Measurements from ENCODE around the gene CCDC18. TPM values are rescaled to one million over a fixed set of nuclear protein-coding genes. Genes with fewer than 3 reads are reported as not detected.
A peak's percentile ranks its signal among the peaks of the same experiment; 100 is the strongest.

CCDC18 gene
- total and polyA plus RNA-seq, 2 experiments from 2014 or later = 16.3 to 47.9 TPM

DNA sequence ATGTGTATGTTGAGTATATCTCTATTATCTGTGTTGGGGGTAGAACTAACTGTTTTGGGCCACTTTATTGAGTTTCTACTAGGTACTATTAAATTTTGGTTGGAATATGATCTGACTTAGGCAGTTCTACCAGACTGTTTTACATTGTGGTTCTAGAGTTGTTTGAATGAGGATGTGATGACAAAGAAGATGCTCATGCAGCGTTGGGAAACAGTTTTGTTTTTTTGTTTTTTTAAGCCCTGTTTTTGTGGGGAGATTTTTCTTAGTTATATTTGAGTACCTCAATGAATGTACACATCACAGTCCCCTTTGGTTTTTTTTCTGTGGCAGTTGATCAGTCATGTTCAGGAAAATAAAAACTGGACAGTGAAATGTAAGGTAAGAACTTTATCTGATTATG is 40.4 kb upstream of the CCDC18 start:
- H3K36me3 ChIP-seq (ENCODE audit: insufficient read depth) = peaks cover 38% of the 10 kb centered on the region
- H2AFZ ChIP-seq = no peak overlapping the region
- H3K27ac ChIP-seq (ENCODE audit: low read depth) = peak overlapping the region; percentile 18; the same call in 1 of the 2 replicates
- no peaks in the 10 kb centered on the region for H3K27me3 ChIP-seq (ENCODE audit: insufficient read depth)
- no peaks in the 10 kb centered on the region for H3K4me1 ChIP-seq (ENCODE audit: insufficient read depth)
- TF ChIP-seq, protein P1, sequence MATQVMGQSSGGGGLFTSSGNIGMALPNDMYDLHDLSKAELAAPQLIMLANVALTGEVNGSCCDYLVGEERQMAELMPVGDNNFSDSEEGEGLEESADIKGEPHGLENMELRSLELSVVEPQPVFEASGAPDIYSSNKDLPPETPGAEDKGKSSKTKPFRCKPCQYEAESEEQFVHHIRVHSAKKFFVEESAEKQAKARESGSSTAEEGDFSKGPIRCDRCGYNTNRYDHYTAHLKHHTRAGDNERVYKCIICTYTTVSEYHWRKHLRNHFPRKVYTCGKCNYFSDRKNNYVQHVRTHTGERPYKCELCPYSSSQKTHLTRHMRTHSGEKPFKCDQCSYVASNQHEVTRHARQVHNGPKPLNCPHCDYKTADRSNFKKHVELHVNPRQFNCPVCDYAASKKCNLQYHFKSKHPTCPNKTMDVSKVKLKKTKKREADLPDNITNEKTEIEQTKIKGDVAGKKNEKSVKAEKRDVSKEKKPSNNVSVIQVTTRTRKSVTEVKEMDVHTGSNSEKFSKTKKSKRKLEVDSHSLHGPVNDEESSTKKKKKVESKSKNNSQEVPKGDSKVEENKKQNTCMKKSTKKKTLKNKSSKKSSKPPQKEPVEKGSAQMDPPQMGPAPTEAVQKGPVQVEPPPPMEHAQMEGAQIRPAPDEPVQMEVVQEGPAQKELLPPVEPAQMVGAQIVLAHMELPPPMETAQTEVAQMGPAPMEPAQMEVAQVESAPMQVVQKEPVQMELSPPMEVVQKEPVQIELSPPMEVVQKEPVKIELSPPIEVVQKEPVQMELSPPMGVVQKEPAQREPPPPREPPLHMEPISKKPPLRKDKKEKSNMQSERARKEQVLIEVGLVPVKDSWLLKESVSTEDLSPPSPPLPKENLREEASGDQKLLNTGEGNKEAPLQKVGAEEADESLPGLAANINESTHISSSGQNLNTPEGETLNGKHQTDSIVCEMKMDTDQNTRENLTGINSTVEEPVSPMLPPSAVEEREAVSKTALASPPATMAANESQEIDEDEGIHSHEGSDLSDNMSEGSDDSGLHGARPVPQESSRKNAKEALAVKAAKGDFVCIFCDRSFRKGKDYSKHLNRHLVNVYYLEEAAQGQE (IDR thresholded peaks at IDR 0.05; ENCODE audit: unreplicated experiment) = no peak
- TF ChIP-seq EZH2phosphoT487 (IDR thresholded peaks at IDR 0.05; ENCODE audit: unreplicated experiment) = no peak
- no peak for TF ChIP-seq ZNF331 (CRISPR knock-in tag; IDR thresholded peaks at IDR 0.05; ENCODE audit: low read depth)
- TF ChIP-seq, protein P2, sequence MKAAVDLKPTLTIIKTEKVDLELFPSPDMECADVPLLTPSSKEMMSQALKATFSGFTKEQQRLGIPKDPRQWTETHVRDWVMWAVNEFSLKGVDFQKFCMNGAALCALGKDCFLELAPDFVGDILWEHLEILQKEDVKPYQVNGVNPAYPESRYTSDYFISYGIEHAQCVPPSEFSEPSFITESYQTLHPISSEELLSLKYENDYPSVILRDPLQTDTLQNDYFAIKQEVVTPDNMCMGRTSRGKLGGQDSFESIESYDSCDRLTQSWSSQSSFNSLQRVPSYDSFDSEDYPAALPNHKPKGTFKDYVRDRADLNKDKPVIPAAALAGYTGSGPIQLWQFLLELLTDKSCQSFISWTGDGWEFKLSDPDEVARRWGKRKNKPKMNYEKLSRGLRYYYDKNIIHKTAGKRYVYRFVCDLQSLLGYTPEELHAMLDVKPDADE (IDR thresholded peaks at IDR 0.05) = no peak
- no peak for TF ChIP-seq JUNB (IDR thresholded peaks at IDR 0.05; ENCODE audit: unreplicated experiment)
- no peak for TF ChIP-seq CREB1 (CRISPR knock-in tag; IDR thresholded peaks at IDR 0.05; ENCODE audit: low read depth)
- no peak overlapping the region for H3K4me3 ChIP-seq
- Mint-ChIP-seq H3K36me3 (ENCODE audit: low read depth) (peaks cover 60% of the 10 kb centered on the region), H3K4me1 (no peaks in the 10 kb centered on the region; the same call in 2 of the 3 replicates), H3K27me3 (ENCODE audit: insufficient read depth, low read depth, poor library complexity) (no peaks in the 10 kb centered on the region), H3K27ac (no peak overlapping the region), H3K9me3 (no peaks in the 10 kb centered on the region), H3K4me3 (no peak overlapping the region)
- H3K9me2 ChIP-seq (ENCODE audit: insufficient read depth) = no peaks in the 10 kb centered on the region
- H3K79me2 ChIP-seq (replicated peaks; ENCODE audit: insufficient read depth) = peaks cover 9% of the 10 kb centered on the region
- no peaks in the 10 kb centered on the region; the same call in 1 of the 2 replicates for H3F3A ChIP-seq (replicated peaks; ENCODE audit: low read depth)
- ATAC-seq (no peak), DNase-seq (ENCODE audit: low spot score) (no peak)
- peaks cover 9% of the 10 kb centered on the region; the same call in 1 of the 2 replicates for H4K20me1 ChIP-seq (replicated peaks; ENCODE audit: insufficient read depth)
- H3K4me2 ChIP-seq = no peak overlapping the region

DNA sequence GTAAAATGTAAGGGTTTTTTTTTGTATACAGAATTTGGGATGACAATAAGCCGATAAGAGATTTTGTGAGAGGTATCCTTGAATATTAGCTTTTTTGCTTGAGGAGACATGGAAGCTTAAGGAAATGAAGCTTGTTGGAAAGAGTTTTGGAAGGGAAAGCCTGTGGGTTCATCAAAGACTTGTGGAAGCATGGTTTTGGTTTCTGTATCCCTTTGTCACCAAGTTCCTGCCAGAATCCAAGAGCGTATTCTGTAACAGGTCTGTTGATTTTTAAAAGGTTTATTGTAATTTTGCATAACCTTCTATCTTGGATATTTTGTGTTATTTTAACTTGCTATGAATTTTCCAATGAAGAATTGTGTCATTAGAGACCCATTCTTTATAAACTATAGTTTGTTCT is 38.4 kb upstream of the CCDC18 start:
- no peaks in the 10 kb centered on the region; the same call in 2 of the 3 replicates for H3K4me1 Mint-ChIP-seq
- Histone ChIP-seq H3K9me2 (ENCODE audit: insufficient read depth) (no peaks in the 10 kb centered on the region), H3K36me3 (ENCODE audit: insufficient read depth) (peaks cover 18% of the 10 kb centered on the region), H3K79me2 (replicated peaks; ENCODE audit: insufficient read depth) (peaks cover 6% of the 10 kb centered on the region), H3K27ac (ENCODE audit: low read depth) (no peak overlapping the region), H2AFZ (no peak overlapping the region), H3K27me3 (ENCODE audit: insufficient read depth) (no peaks in the 10 kb centered on the region), H3K4me2 (no peak overlapping the region), H4K20me1 (replicated peaks; ENCODE audit: insufficient read depth) (peaks cover 9% of the 10 kb centered on the region; the same call in 1 of the 2 replicates), H3K4me3 (no peak overlapping the region), H3K4me1 (ENCODE audit: insufficient read depth) (no peaks in the 10 kb centered on the region), H3F3A (replicated peaks; ENCODE audit: low read depth) (no peaks in the 10 kb centered on the region; the same call in 1 of the 2 replicates)
- no peaks in the 10 kb centered on the region; the same call in 2 of the 3 replicates for H3K9me3 Mint-ChIP-seq
- H3K4me3 Mint-ChIP-seq = no peak overlapping the region
- DNase-seq (ENCODE audit: low spot score) (no peak), ATAC-seq (no peak)
- peaks cover 42% of the 10 kb centered on the region for H3K36me3 Mint-ChIP-seq (ENCODE audit: low read depth)
- H3K27ac Mint-ChIP-seq = 0 out of 2 replicates have a peak overlapping the region, but pooled peaks have one; percentile 65
- peaks cover 2% of the 10 kb centered on the region for H3K27me3 Mint-ChIP-seq (ENCODE audit: insufficient read depth, low read depth, poor library complexity)
- TF ChIP-seq, protein P1 (IDR thresholded peaks at IDR 0.05; ENCODE audit: unreplicated experiment) = no peak
- TF ChIP-seq, protein P3, sequence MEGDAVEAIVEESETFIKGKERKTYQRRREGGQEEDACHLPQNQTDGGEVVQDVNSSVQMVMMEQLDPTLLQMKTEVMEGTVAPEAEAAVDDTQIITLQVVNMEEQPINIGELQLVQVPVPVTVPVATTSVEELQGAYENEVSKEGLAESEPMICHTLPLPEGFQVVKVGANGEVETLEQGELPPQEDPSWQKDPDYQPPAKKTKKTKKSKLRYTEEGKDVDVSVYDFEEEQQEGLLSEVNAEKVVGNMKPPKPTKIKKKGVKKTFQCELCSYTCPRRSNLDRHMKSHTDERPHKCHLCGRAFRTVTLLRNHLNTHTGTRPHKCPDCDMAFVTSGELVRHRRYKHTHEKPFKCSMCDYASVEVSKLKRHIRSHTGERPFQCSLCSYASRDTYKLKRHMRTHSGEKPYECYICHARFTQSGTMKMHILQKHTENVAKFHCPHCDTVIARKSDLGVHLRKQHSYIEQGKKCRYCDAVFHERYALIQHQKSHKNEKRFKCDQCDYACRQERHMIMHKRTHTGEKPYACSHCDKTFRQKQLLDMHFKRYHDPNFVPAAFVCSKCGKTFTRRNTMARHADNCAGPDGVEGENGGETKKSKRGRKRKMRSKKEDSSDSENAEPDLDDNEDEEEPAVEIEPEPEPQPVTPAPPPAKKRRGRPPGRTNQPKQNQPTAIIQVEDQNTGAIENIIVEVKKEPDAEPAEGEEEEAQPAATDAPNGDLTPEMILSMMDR (conservative IDR thresholded peaks at IDR 0.05; ENCODE audit: low read depth in 2 of 2) = no peak
- no peak for TF ChIP-seq POLR2AphosphoS5 (IDR thresholded peaks at IDR 0.05; ENCODE audit: low read depth)
- TF ChIP-seq ZNF114 (CRISPR knock-in tag; IDR thresholded peaks at IDR 0.05) = no peak
- TF ChIP-seq, protein P2 (IDR thresholded peaks at IDR 0.05) = no peak
